Spleen (tissue), 11 donors: Measurements from ENCODE around the gene LPP. TPM values are rescaled to one million over a fixed set of nuclear protein-coding genes. Genes with fewer than 3 reads are reported as not detected.
A peak's percentile ranks its signal among the peaks of the same experiment; 100 is the strongest.

ENCODE experiments used
- DNase-seq: peaks from one replicate; pipeline ENCODE4 v3.0.0-alpha.2; 2020
- H3K27ac ChIP-seq, 8 donors: fragments of 200-600 bp; sonication (generic) in 7 of 8; 1 replicate in 4 of 8; 2 replicates in 4 of 8; pipeline versions ENCODE4 v1.5.0 to v1.8.0; 2016 to 2021; ENCODE audit warnings: inconsistent platforms in 4 of 8, mild to moderate bottlenecking in 4 of 8, moderate library complexity in 1 of 8
- H3K27me3 ChIP-seq, 7 donors: fragments of 200-600 bp; sonication (generic) in 6 of 7; replicated peaks in 1 of 7; 1 replicate in 4 of 7; 2 replicates in 3 of 7; pipeline versions ENCODE4 v1.5.0 to v1.8.0; 2016 to 2021; ENCODE audit warnings: inconsistent platforms in 3 of 7, mild to moderate bottlenecking in 1 of 7
- H3K36me3 ChIP-seq, 6 donors: fragments of 200-600 bp; sonication (generic) in 5 of 6; 1 replicate in 4 of 6; 2 replicates in 2 of 6; pipeline versions ENCODE4 v1.5.0 to v1.8.0; 2016 to 2021; ENCODE audit warnings: inconsistent platforms in 2 of 6
- H3K4me1 ChIP-seq, 6 donors: fragments of 200-600 bp; sonication (generic) in 5 of 6; 1 replicate in 3 of 6; 2 replicates in 3 of 6; pipeline versions ENCODE4 v1.5.0 to v1.8.0; 2016 to 2021; ENCODE audit warnings: inconsistent platforms in 3 of 6
- H3K4me3 ChIP-seq, 8 donors: fragments of 200-600 bp; sonication (generic) in 7 of 8; 1 replicate in 4 of 8; 2 replicates in 4 of 8; pipeline versions ENCODE4 v1.5.0 to v1.8.0; 2016 to 2021; ENCODE audit warnings: inconsistent platforms in 4 of 8, mild to moderate bottlenecking in 4 of 8, moderate library complexity in 2 of 8
- H3K9me3 ChIP-seq, 8 donors: fragments of 200-600 bp; sonication (generic) in 7 of 8; 1 replicate in 4 of 8; 2 replicates in 4 of 8; pipeline versions ENCODE4 v1.5.0 to v1.8.0; 2016 to 2021; ENCODE audit warnings: inconsistent platforms in 4 of 8
- POLR2A ChIP-seq, 3 donors: fragments of 450-650 bp; IDR thresholded peaks; one replicate each; pipeline ENCODE4 v1.5.1; 2017; ENCODE audit warnings: antibody characterized with exemption in 3 of 3, mild to moderate bottlenecking in 1 of 3
- POLR2AphosphoS5 ChIP-seq, 3 donors: sonication (generic); formaldehyde crosslinking; IDR thresholded peaks; one replicate each; pipeline ENCODE4 v1.5.1; 2017; ENCODE audit warnings: antibody characterized with exemption in 3 of 3
- whole genome bisulfite sequencing, 5 donors: extraction: QIAGEN DNeasy Blood & Tissue Kit in 3 of 5; methylation state at CpG; one replicate each; pipeline versions ENCODE4 v1.1.5 to v1.1.7; 2013 to 2018; 5-methylcytosine and 5-hydroxymethylcytosine counted together
- intact Hi-C: fragments of 100-400 bp; cut with DNase I; formaldehyde crosslinking; loops from one replicate; pipeline ENCODE4 v1.15.0; 2023; ENCODE audit warnings: low total_unique reads
- polyA plus RNA-seq, 3 donors: library from polyadenylated mRNA; stranded (reverse); fragments of 200-250 nt; gene quantifications; one replicate each; pipeline ENCODE4 v1.2.1, GENCODE V29; 2013
- total RNA-seq, 7 donors: library from RNA; depleted of rRNA in 3 of 7; stranded (reverse); fragments of >200 nt in 3 of 7; fragmentation: NEBNext Ultra II Directional in 4 of 7; extraction: Animal tissue kit (Norgen Biotek cat#: 25700) in 4 of 7; gene quantifications; one replicate each; pipeline versions ENCODE4 v1.1.0 to v1.2.1, GENCODE V29; 2016 to 2021
- TF ChIP-seq, protein P1 (sequence below), 11 experiments: fragments of 200-600 bp in 7 of 11; fragments of 450-650 bp in 4 of 11; sonication (generic) in 4 of 11; IDR thresholded peaks in 8 of 11; conservative IDR thresholded peaks in 3 of 11; 1 replicate in 7 of 11; 2 replicates in 4 of 11; pipeline versions ENCODE4 v1.4.0 to v1.8.0; 2016 to 2021; ENCODE audit warnings: antibody characterized with exemption in 11 of 11, inconsistent platforms in 4 of 11, mild to moderate bottlenecking in 1 of 11
- donor health status: healthy with polysubstance abuse.
- donor health status: DM: no; HTN: no; CAD: no; lungs with moderate emphysema.
- donor health status: DM: no; HTN: no; CAD: no.
- donor health status: Bipolar disorder and iron deficiency.
- donor health status: healthy.
- donor health status: DM: no; HTN: no; CAD: no.
- donor health status: DM: yes; HTN: yes; CAD: no.

LPP gene
- total and polyA plus RNA-seq, 10 donors = 2.4 to 270 (median 156) TPM

DNA sequence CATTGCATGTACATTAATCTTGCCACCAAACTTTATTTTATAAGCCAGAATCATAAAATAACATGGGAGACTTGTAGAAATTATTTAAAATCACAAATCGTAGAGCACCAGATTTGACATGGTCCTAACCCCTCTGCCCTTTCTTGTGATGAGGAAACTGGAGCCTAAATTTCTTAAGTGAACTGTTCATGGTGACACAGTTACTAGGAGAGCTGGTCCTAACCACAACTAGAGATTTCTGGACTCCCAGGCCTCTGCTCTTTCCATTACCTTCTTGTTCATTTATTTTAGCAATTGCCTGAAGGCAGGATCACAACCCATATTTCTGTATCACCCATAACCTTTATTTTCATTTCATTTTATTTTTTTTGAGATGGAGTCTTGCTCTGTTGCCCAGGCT lies 352.5 kb downstream of the LPP start:
- Histone ChIP-seq H3K9me3 (peaks cover 7 to 44% (median 37%) of the 10 kb centered on the region in 8 donors), H3K27ac (no peak overlapping the region), H3K4me3 (no peak overlapping the region), H3K36me3 (peaks cover 0 to 6% (median 0%) of the 10 kb centered on the region in 6 donors), H3K4me1 (peaks cover 3 to 38% (median 15%) of the 10 kb centered on the region in 6 donors), H3K27me3 (no peaks in the 10 kb centered on the region)
- TF ChIP-seq, protein P1, sequence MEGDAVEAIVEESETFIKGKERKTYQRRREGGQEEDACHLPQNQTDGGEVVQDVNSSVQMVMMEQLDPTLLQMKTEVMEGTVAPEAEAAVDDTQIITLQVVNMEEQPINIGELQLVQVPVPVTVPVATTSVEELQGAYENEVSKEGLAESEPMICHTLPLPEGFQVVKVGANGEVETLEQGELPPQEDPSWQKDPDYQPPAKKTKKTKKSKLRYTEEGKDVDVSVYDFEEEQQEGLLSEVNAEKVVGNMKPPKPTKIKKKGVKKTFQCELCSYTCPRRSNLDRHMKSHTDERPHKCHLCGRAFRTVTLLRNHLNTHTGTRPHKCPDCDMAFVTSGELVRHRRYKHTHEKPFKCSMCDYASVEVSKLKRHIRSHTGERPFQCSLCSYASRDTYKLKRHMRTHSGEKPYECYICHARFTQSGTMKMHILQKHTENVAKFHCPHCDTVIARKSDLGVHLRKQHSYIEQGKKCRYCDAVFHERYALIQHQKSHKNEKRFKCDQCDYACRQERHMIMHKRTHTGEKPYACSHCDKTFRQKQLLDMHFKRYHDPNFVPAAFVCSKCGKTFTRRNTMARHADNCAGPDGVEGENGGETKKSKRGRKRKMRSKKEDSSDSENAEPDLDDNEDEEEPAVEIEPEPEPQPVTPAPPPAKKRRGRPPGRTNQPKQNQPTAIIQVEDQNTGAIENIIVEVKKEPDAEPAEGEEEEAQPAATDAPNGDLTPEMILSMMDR (IDR thresholded peaks at IDR 0.05 in 8 of 11, conservative IDR thresholded peaks at IDR 0.05 in 3 of 11) = no peak
- no peak for TF ChIP-seq POLR2A (IDR thresholded peaks at IDR 0.05)
- TF ChIP-seq POLR2AphosphoS5 (IDR thresholded peaks at IDR 0.05) = no peak
- WGBS, 5 donors = 81 to 97% (median 90%) methylated on average over 1 of the region's 1 CpG
- intact Hi-C loops = no loop called here
- no peak for DNase-seq

DNA sequence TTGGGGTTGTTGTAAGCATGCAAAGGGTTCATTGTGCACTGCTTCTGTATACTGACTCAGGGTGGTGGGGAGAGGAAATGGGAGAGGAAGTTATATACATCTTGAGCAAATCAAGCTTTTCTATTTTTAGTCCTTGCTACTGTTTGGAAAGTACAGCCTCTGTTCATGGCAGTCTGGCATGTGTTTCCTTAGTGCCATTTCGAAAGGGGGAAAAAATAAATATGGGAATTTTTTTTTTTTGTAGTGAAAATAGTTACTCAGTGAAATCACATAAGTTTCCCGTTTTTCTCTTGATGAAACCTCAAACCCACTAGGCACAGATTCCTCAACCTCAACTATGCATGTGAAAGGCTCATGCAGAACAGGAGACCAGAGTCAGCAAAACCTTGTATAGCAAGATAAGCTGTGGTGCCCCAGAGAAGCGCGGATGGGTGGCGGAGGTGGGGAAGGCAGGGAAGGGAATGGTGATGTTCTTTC lies 353.3 kb downstream of the LPP start:
- intact Hi-C loops = no loop called here
- no peaks in the 10 kb centered on the region for H3K27me3 ChIP-seq

DNA sequence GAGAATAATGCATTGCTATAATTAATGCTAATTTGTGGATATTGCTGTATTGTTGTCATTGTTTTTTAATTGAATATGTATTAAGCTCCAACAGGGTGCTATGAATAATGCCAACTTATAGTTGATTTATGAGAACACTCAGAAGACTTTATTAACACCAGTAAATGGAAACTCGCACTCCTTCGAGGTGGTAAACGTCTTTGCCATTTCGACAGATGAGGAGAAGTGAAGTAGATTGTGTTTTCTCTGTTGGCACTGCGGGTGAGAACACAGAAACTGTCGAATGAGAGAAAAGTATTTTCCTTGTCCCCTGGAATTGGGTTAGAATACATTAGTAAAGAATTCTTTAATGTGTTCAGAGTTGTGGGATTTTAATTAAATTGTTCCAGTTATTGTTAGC lies 354.5 kb downstream of the LPP start:
- no peak for TF ChIP-seq POLR2A (IDR thresholded peaks at IDR 0.05)
- TF ChIP-seq, protein P1 (IDR thresholded peaks at IDR 0.05 in 8 of 11, conservative IDR thresholded peaks at IDR 0.05 in 3 of 11) = no peak
- TF ChIP-seq POLR2AphosphoS5 (IDR thresholded peaks at IDR 0.05) = no peak
- intact Hi-C loops = no loop called here
- H3K36me3 ChIP-seq = peaks cover 0 to 6% (median 0%) of the 10 kb centered on the region in 6 donors
- H3K4me3 ChIP-seq = no peak overlapping the region
- DNase-seq = no peak
- H3K4me1 ChIP-seq = peaks cover 3 to 38% (median 15%) of the 10 kb centered on the region in 6 donors
- H3K27me3 ChIP-seq = no peaks in the 10 kb centered on the region
- H3K9me3 ChIP-seq = peaks cover 7 to 24% (median 17%) of the 10 kb centered on the region in 8 donors
- 93 to 97% (median 96%) methylated on average over 6 of the region's 6 CpGs for WGBS, 5 donors
- no peak overlapping the region for H3K27ac ChIP-seq

More for the DNA sequence above, 353.3 kb downstream of the LPP start:
- Histone ChIP-seq H3K27ac (peak overlapping the region in 2 of 8 donors; percentile 1 to 2), H3K36me3 (peaks cover 0 to 6% (median 0%) of the 10 kb centered on the region in 6 donors), H3K4me3 (no peak overlapping the region), H3K4me1 (peaks cover 3 to 38% (median 15%) of the 10 kb centered on the region in 6 donors), H3K9me3 (peaks cover 7 to 36% (median 29%) of the 10 kb centered on the region in 8 donors)
- TF ChIP-seq POLR2AphosphoS5 (IDR thresholded peaks at IDR 0.05) = no peak
- TF ChIP-seq, protein P1 (IDR thresholded peaks at IDR 0.05 in 8 of 11, conservative IDR thresholded peaks at IDR 0.05 in 3 of 11) = no peak
- WGBS, 5 donors = 13 to 40% (median 19%) methylated on average over 5 of the region's 5 CpGs
- DNase-seq = no peak

DNA sequence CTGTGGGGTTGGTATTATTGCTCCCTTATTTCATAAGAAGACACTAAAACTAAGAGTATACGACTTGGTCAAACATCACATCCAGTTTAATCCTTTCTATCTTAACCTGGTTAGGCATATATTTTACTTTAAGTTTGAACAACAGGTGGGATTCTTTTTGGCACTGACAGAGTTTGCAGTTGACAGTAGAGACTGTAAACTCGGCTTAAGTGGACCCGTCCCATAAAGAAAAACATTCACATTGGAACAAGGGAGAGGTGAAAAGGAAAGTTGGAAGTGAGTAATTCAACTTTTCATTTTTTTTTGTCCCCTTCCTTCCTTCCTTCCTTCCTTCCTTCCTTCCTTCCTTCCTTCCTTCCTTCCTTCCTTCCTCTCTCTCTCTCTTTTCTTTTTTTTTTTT lies 355.4 kb downstream of the LPP start:
- no peak for DNase-seq
- H3K9me3 ChIP-seq = peaks cover under 1 to 16% (median 9%) of the 10 kb centered on the region in 8 donors
- TF ChIP-seq, protein P1 (IDR thresholded peaks at IDR 0.05 in 8 of 11, conservative IDR thresholded peaks at IDR 0.05 in 3 of 11) = no peak
- TF ChIP-seq POLR2A (IDR thresholded peaks at IDR 0.05) (no peak), POLR2AphosphoS5 (IDR thresholded peaks at IDR 0.05) (no peak)
- H3K27ac ChIP-seq = no peak overlapping the region
- H3K36me3 ChIP-seq = peaks cover 0 to 6% (median 0%) of the 10 kb centered on the region in 6 donors
- H3K4me1 ChIP-seq = peaks cover 3 to 38% (median 15%) of the 10 kb centered on the region in 6 donors
- WGBS, 5 donors = 89 to 99% (median 94%) methylated on average over 3 of the region's 3 CpGs
- H3K4me3 ChIP-seq = no peak overlapping the region
- no peaks in the 10 kb centered on the region for H3K27me3 ChIP-seq
- intact Hi-C loops = no loop called here
